Testis (tissue), 2 donors: ENCODE data around the gene P2RX1.

Experiments
- CTCF ChIP-seq, 3 experiments: fragments of 450-650 bp in 2 of 3; fragments of 200-600 bp in 1 of 3; sonication (generic) in 1 of 3; IDR thresholded peaks; one replicate each; pipeline ENCODE4 v1.5.1; 2016 to 2019; ENCODE audit warnings: antibody characterized with exemption in 3 of 3, mild to moderate bottlenecking in 2 of 3, moderate library complexity in 1 of 3
- POLR2A ChIP-seq: fragments of 450-650 bp; IDR thresholded peaks from one replicate; pipeline ENCODE4 v1.6.1; 2017; ENCODE audit warnings: antibody characterized with exemption, mild to moderate bottlenecking, moderate library complexity

- no peak for TF ChIP-seq POLR2A
- no peak for TF ChIP-seq CTCF (IDR thresholded peaks at IDR 0.05)
These were observed 19.6 kb upstream of the P2RX1 start for GRCh38 chr17:3935825-3936355.
